GM12878 (cell line): ENCODE results near the gene WNT7A. TPM values are rescaled to one million over a fixed set of nuclear protein-coding genes. Genes with fewer than 3 reads are reported as not detected.

Experiments used
- ATAC-seq: fragments of 200-7000 bp; cut with Tn5 transposase; 3 replicates; pipeline ENCODE4 v1.9.1; 2020; ENCODE audit warnings: mild to moderate bottlenecking, moderate library complexity
- BruUV-seq: library from RNA; stranded (reverse); fragments of 400-500 nt; replicated peaks from 2 replicates; lab custom pipeline; 2021; lab: Mats Ljungman, UMichigan
- CTCF ChIA-PET: fragments of 300-600 bp; sonication (Branson Sonifier 250); formaldehyde crosslinking; extraction: SDS; loops from one replicate; lab custom pipeline; 2021; ENCODE audit warnings: inconsistent platforms; lab: Yijun Ruan, JAX
- POLR2A ChIA-PET: fragments of 350-600 bp; formaldehyde crosslinking; extraction: SDS; loops from one replicate; lab custom pipeline; 2021; ENCODE audit warnings: inconsistent platforms; lab: Charles Lee
- RAD21 ChIA-PET: fragments of 300-600 bp; sonication (Branson Sonifier 250); formaldehyde crosslinking; loops from one replicate; lab custom pipeline; 2023; ENCODE audit warnings: antibody characterized with exemption; ENCODE audit not compliant: unreplicated experiment; lab: Charles Lee
- SMC1A ChIA-PET: fragments of 300-600 bp; sonication (Branson Sonifier 250); formaldehyde crosslinking; loops from one replicate; lab custom pipeline; 2023; ENCODE audit not compliant: unreplicated experiment, uncharacterized antibody; lab: Charles Lee
- DNase-seq: peaks from one replicate; pipeline ENCODE4 v3.0.0-alpha.2; 2011; ENCODE audit warnings: low read depth, low spot score
- FAIRE-seq: peaks from 3 replicates; lab custom pipeline; 2011; peaks lifted over from hg19 to GRCh38; lab: Jason Lieb, UNC
- H2AFZ ChIP-seq: 2 replicates; pipeline ENCODE4 v1.6.0; 2011; ENCODE audit warnings: low read depth, low read length, control low read depth; ENCODE audit not compliant: control insufficient read depth
- H3K27ac ChIP-seq: 2 replicates; pipeline ENCODE4 v1.5.1; 2011; ENCODE audit warnings: control low read depth; ENCODE audit not compliant: control insufficient read depth, insufficient read depth
- H3K27me3 ChIP-seq, 2 experiments: replicated peaks in 1 of 2; 2 replicates each; pipeline versions ENCODE4 v1.6.0 to v1.6.1; 2011; ENCODE audit warnings: low read length in 1 of 2; ENCODE audit not compliant: control insufficient read depth in 2 of 2, insufficient read depth in 2 of 2
- H3K36me3 ChIP-seq, 2 experiments: 2 replicates each; pipeline ENCODE4 v1.5.1; 2011; ENCODE audit warnings: low read length in 1 of 2; ENCODE audit not compliant: control insufficient read depth in 2 of 2, insufficient read depth in 2 of 2
- H3K4me1 ChIP-seq: 2 replicates; pipeline ENCODE4 v1.6.1; 2011; ENCODE audit warnings: mild to moderate bottlenecking, low read length, moderate library complexity, mixed read lengths; ENCODE audit not compliant: control insufficient read depth, insufficient read depth
- H3K4me2 ChIP-seq: 2 replicates; pipeline ENCODE4 v1.6.0; 2011; ENCODE audit warnings: control low read depth; ENCODE audit not compliant: control insufficient read depth, insufficient read depth
- H3K4me3 ChIP-seq: fragments of 200-600 bp; sonication (generic); 2 replicates; pipeline ENCODE4 v1.5.1; 2016
- H3K79me2 ChIP-seq: 2 replicates; pipeline ENCODE4 v1.6.0; 2011; ENCODE audit warnings: low read length; ENCODE audit not compliant: control insufficient read depth, insufficient read depth
- H3K9ac ChIP-seq: 2 replicates; pipeline ENCODE4 v1.8.0; 2011; ENCODE audit warnings: low read length, control low read depth, mixed read lengths; ENCODE audit not compliant: control insufficient read depth, insufficient read depth
- H3K9me3 ChIP-seq: replicated peaks from 3 replicates; pipeline ENCODE4 v1.5.1; 2011; ENCODE audit warnings: mild to moderate bottlenecking, low read length; ENCODE audit not compliant: control insufficient read depth, insufficient read depth
- H4K20me1 ChIP-seq: 2 replicates; pipeline ENCODE4 v1.6.0; 2011; ENCODE audit not compliant: control insufficient read depth, insufficient read depth
- BCLAF1 ChIP-seq: fragments of 450-650 bp; IDR thresholded peaks from 2 replicates; pipeline ENCODE4 v1.6.1; 2017; ENCODE audit warnings: antibody characterized with exemption, mild to moderate bottlenecking, moderate library complexity
- CHD1 ChIP-seq: IDR thresholded peaks from 2 replicates; pipeline ENCODE4 v1.6.1; 2012; ENCODE audit warnings: low read depth, low read length, improper control_type of control experiment
- GABPA ChIP-seq: IDR thresholded peaks from 2 replicates; pipeline ENCODE4 v1.6.1; 2014; ENCODE audit warnings: antibody characterized with exemption, low read depth, mild to moderate bottlenecking, inconsistent platforms
- HCFC1 ChIP-seq: fragments of 150-350 bp; IDR thresholded peaks from 2 replicates; pipeline ENCODE4 v1.6.1; 2014; ENCODE audit warnings: low read length
- RB1 ChIP-seq: fragments of 450-650 bp; formaldehyde crosslinking; IDR thresholded peaks from 2 replicates; pipeline ENCODE4 v1.6.1; 2017; ENCODE audit warnings: mild to moderate bottlenecking, borderline replicate concordance
- SIX5 ChIP-seq: IDR thresholded peaks from 2 replicates; pipeline ENCODE4 v1.6.1; 2011; ENCODE audit warnings: mild to moderate bottlenecking, low read depth, low read length, moderate library complexity; ENCODE audit not compliant: severe bottlenecking
- YY1 ChIP-seq: IDR thresholded peaks from 2 replicates; pipeline ENCODE4 v1.6.1; 2011; ENCODE audit warnings: low read depth, mild to moderate bottlenecking, low read length
- ZBED1 ChIP-seq: IDR thresholded peaks from 2 replicates; pipeline ENCODE4 v1.6.1; 2016; ENCODE audit warnings: borderline replicate concordance
- ZBTB33 ChIP-seq: fragments of 450-650 bp; IDR thresholded peaks from 2 replicates; pipeline ENCODE4 v1.6.1; 2017; ENCODE audit warnings: mild to moderate bottlenecking
- ZNF207 ChIP-seq: fragments of 450-650 bp; IDR thresholded peaks from 2 replicates; pipeline ENCODE4 v1.6.1; 2014; ENCODE audit warnings: antibody characterized with exemption, mild to moderate bottlenecking, borderline replicate concordance
- WGBS: methylation state at CpG from one replicate; pipeline ENCODE4 v1.1.6; 2016; ENCODE audit warnings: low lambda C conversion rate; ENCODE audit not compliant: insufficient replicate concordance, insufficient coverage; ENCODE audit errors: missing lambda C conversion rate; 5-methylcytosine and 5-hydroxymethylcytosine counted together
- in situ Hi-C: fragments of 300-500 bp; cut with MboI; formaldehyde crosslinking; loops from 9 replicates; pipeline ENCODE4 v1.14.3; 2018; ENCODE audit warnings: mixed read lengths
- intact Hi-C: fragments of 100-400 bp; cut with micrococcal nuclease; formaldehyde crosslinking; loops from one replicate; pipeline ENCODE4 v1.14.2; 2022; ENCODE audit not compliant: unreplicated experiment
- polyA plus RNA-seq, 11 experiments: library from polyadenylated mRNA; depleted of rRNA in 4 of 11; unstranded in 6 of 11; stranded (reverse) in 5 of 11; fragments of >200 nt; fragmentation: Nextera tagmentation in 4 of 11; fragmentation: Illumina TruSeq in 1 of 11; extraction: Ambion mirVana in 4 of 11; extraction: Trizol in 1 of 11; gene quantifications; 1 replicate in 1 of 11; 2 replicates in 10 of 11; pipeline versions ENCODE4 v1.2.1 to v1.2.3, GENCODE V29; 2011 to 2016; ENCODE audit warnings: inconsistent platforms in 2 of 11, missing spikeins in 2 of 11, low read depth in 1 of 11
- total RNA-seq, 4 experiments: library from RNA; depleted of rRNA in 3 of 4; stranded (reverse); fragments of >200 nt in 3 of 4; fragmentation: Illumina TruSeq in 1 of 4; extraction: Trizol in 1 of 4; gene quantifications; 2 replicates each; pipeline versions ENCODE4 v1.2.1 to v1.2.3, GENCODE V29; 2013 to 2021

WNT7A gene
- total and polyA plus RNA-seq, 10 of the 15 experiments (the other 5 are each of a cell fraction or from before 2014, with no cell fraction given), result 0.08 TPM; not detected in 9

GRCh38 chr3:13891492-13892073, 11.7 kb upstream of the WNT7A start:
- intact Hi-C loops, result loop anchor here (10.0 kb wide), 1 partner anchor 313 kb away; no protein-coding TSS in a partner anchor
- no TSS peak for BruUV-seq
- H3K27ac ChIP-seq, result no peak overlapping the region
- H3K4me3 ChIP-seq, result no peak overlapping the region
- ChIA-PET POLR2A (no interaction called here), RAD21 (no interaction called here), CTCF (interaction anchor here (0.6 to 1.4 kb wide), 2 partner anchors 234 to 310 kb away, joined by 3 to 5 read pairs; no protein-coding TSS in a partner anchor), SMC1A (interaction anchor here (0.5 kb wide), 1 partner anchor 238 kb away, joined by 3 read pairs; no protein-coding TSS in a partner anchor)
- H3K27me3 ChIP-seq, result peaks cover 0 to 3% of the 10 kb centered on the region in 2 experiments; a peak in 1 of 4 replicates
- ATAC-seq, result no peak
- no peak for FAIRE-seq
- 50% methylated on average over 5 of the region's 5 CpGs for WGBS
- no peaks in the 10 kb centered on the region for H3K79me2 ChIP-seq
- no peaks in the 10 kb centered on the region for H4K20me1 ChIP-seq
- no peaks in the 10 kb centered on the region; the same call in 1 of the 3 replicates for H3K9me3 ChIP-seq
- in situ Hi-C loops, result no loop called here
- no peak overlapping the region for H3K4me2 ChIP-seq
- no peak overlapping the region for H3K9ac ChIP-seq
- TF ChIP-seq SIX5, result peak; percentile 63
- TF ChIP-seq CHD1, result no peak
- TF ChIP-seq ZNF207, result no peak
- no peak for TF ChIP-seq ZBTB33
- no peak for TF ChIP-seq GABPA
- TF ChIP-seq BCLAF1, result no peak
- TF ChIP-seq YY1, result peak; percentile 92
- TF ChIP-seq ZBED1, result no peak
- no peak for TF ChIP-seq RB1
- peak; percentile 58 for TF ChIP-seq HCFC1
- no peaks in the 10 kb centered on the region for H3K36me3 ChIP-seq
- H3K4me1 ChIP-seq, result no peaks in the 10 kb centered on the region
- no peak for DNase-seq
- H2AFZ ChIP-seq, result no peak overlapping the region
